B cell (primary cell): ENCODE data around the gene CARD10. TPM values are rescaled to one million over a fixed set of nuclear protein-coding genes. Genes with fewer than 3 reads are reported as not detected.

Experiments used
- ATAC-seq: fragments of 200-7000 bp; cut with Tn5 transposase; one replicate; pipeline ENCODE4 v1.10.0; 2021; ENCODE audit warnings: low read depth, mild to moderate bottlenecking, moderate number of reproducible peaks, moderate library complexity
- CTCF ChIA-PET: fragments of 350-600 bp; sonication (Branson Sonifier 250); formaldehyde crosslinking; loops from one replicate; lab custom pipeline; 2021; ENCODE audit warnings: antibody characterized with exemption, inconsistent platforms; lab: Charles Lee
- POLR2A ChIA-PET: fragments of 350-600 bp; sonication (Branson Sonifier 250); formaldehyde crosslinking; loops from one replicate; lab custom pipeline; 2021; ENCODE audit warnings: antibody characterized with exemption; lab: Charles Lee
- DNase-seq: peaks from one replicate; pipeline ENCODE4 v3.0.0; 2013
- H2AFZ ChIP-seq: 2 replicates; pipeline ENCODE4 v1.6.1; 2012; ENCODE audit warnings: mild to moderate bottlenecking, low read depth, low read length; ENCODE audit not compliant: insufficient read depth, poor library complexity, severe bottlenecking
- H3K27ac ChIP-seq, 2 donors: 1 replicate in 1 of 2; 2 replicates in 1 of 2; pipeline ENCODE4 v1.5.1; 2012 to 2013; ENCODE audit warnings: low read length in 2 of 2, mild to moderate bottlenecking in 2 of 2, moderate library complexity in 1 of 2
- H3K27me3 ChIP-seq, 4 experiments: fragments of 200-600 bp in 1 of 4; sonication (generic) in 1 of 4; replicated peaks in 1 of 4; 1 replicate in 2 of 4; 2 replicates in 2 of 4; pipeline versions ENCODE4 v1.6.1 to v1.7.0; 2013 to 2016; ENCODE audit warnings: low read length in 3 of 4, mild to moderate bottlenecking in 2 of 4, mixed read lengths in 1 of 4, moderate library complexity in 1 of 4; ENCODE audit not compliant: insufficient read depth in 4 of 4, control insufficient read depth in 3 of 4; ENCODE audit errors: control extremely low read depth in 1 of 4
- H3K36me3 ChIP-seq, 2 experiments: replicated peaks in 1 of 2; 1 replicate in 1 of 2; 2 replicates in 1 of 2; pipeline versions ENCODE4 v1.6.1 to v1.7.1; 2013; ENCODE audit warnings: low read length in 1 of 2; ENCODE audit not compliant: insufficient read depth in 2 of 2, control insufficient read depth in 1 of 2; ENCODE audit errors: control extremely low read depth in 1 of 2, extremely low read depth in 1 of 2
- H3K4me1 ChIP-seq, 2 donors: fragments of 200-600 bp in 1 of 2; sonication (generic) in 1 of 2; 1 replicate in 1 of 2; 2 replicates in 1 of 2; pipeline versions ENCODE4 v1.5.1 to v1.6.1; 2013 to 2017; ENCODE audit warnings: low read length in 2 of 2; ENCODE audit not compliant: control insufficient read depth in 2 of 2, insufficient read depth in 2 of 2
- H3K4me2 ChIP-seq: replicated peaks from 2 replicates; pipeline ENCODE3; 2012; ENCODE audit warnings: mild to moderate bottlenecking, low read depth, low read length; ENCODE audit not compliant: poor library complexity, severe bottlenecking
- H3K4me3 ChIP-seq, 5 experiments: fragments of 200-600 bp in 1 of 5; sonication (generic) in 1 of 5; 1 replicate in 3 of 5; 2 replicates in 2 of 5; pipeline versions ENCODE4 v1.5.1 to v1.7.0; 2011 to 2016; ENCODE audit warnings: low read length in 4 of 5, mild to moderate bottlenecking in 4 of 5, low read depth in 2 of 5, control low read depth in 1 of 5, moderate library complexity in 1 of 5; ENCODE audit not compliant: insufficient read depth in 1 of 5; ENCODE audit errors: control extremely low read depth in 1 of 5, extremely low read depth in 1 of 5
- H3K79me2 ChIP-seq: fragments of 200-600 bp; sonication (generic); one replicate; pipeline ENCODE4 v1.6.0; 2016; ENCODE audit warnings: low read length; ENCODE audit not compliant: control insufficient read depth, insufficient read depth
- H3K9ac ChIP-seq: fragments of 200-600 bp; sonication (generic); 2 replicates; pipeline ENCODE4 v1.6.1; 2017; ENCODE audit warnings: mild to moderate bottlenecking, low read length, moderate library complexity
- H3K9me3 ChIP-seq, 3 donors: one replicate each; pipeline versions ENCODE4 v1.6.1 to v1.7.1; 2013; ENCODE audit warnings: low read length in 2 of 3; ENCODE audit not compliant: control insufficient read depth in 2 of 3, insufficient read depth in 1 of 3; ENCODE audit errors: control extremely low read depth in 1 of 3
- H4K20me1 ChIP-seq: 2 replicates; pipeline ENCODE4 v1.6.0; 2012; ENCODE audit warnings: mild to moderate bottlenecking, low read length; ENCODE audit not compliant: insufficient read depth, control insufficient read depth, poor library complexity, severe bottlenecking
- H3K27ac Mint-ChIP-seq: one replicate; pipeline ENCODE4 v1.8.0; 2021; ENCODE audit warnings: mixed read lengths
- H3K27me3 Mint-ChIP-seq: one replicate; pipeline ENCODE4 v1.8.0; 2021; ENCODE audit warnings: mixed read lengths
- H3K4me1 Mint-ChIP-seq: one replicate; pipeline ENCODE4 v1.8.0; 2021; ENCODE audit warnings: mixed read lengths
- H3K4me3 Mint-ChIP-seq: one replicate; pipeline ENCODE4 v1.8.0; 2021; ENCODE audit warnings: mixed read lengths
- H3K9me3 Mint-ChIP-seq: one replicate; pipeline ENCODE4 v1.8.0; 2022; ENCODE audit warnings: mixed read lengths; ENCODE audit not compliant: insufficient read depth
- CTCF ChIP-seq: fragments of 200-600 bp; IDR thresholded peaks from one replicate; pipeline ENCODE4 v1.8.0; 2022; ENCODE audit warnings: antibody characterized with exemption, mild to moderate bottlenecking
- EZH2 ChIP-seq: IDR thresholded peaks from 2 replicates; pipeline ENCODE4 v1.6.1; 2012; ENCODE audit warnings: borderline replicate concordance, low read depth, mild to moderate bottlenecking, moderate library complexity, low read length; ENCODE audit not compliant: insufficient read depth, poor library complexity, severe bottlenecking
- WGBS: methylation state at CpG from one replicate; pipeline ENCODE4 v1.1.5; 2013; ENCODE audit warnings: missing lambda C conversion rate; ENCODE audit not compliant: insufficient coverage; 5-methylcytosine and 5-hydroxymethylcytosine counted together
- intact Hi-C: fragments of 100-400 bp; cut with micrococcal nuclease; formaldehyde crosslinking; loops from one replicate; pipeline ENCODE4 v1.10.0; 2022
- polyA plus RNA-seq: library from polyadenylated mRNA; depleted of rRNA; stranded (reverse); fragments of >200 nt; gene quantifications from 2 replicates; pipeline ENCODE4 v1.2.3, GENCODE V29; 2012
- total RNA-seq, 2 donors: library from RNA; stranded (reverse); fragments of 120-200 nt in 1 of 2; gene quantifications; 1 replicate in 1 of 2; 2 replicates in 1 of 2; pipeline versions ENCODE4 v1.2.3 to v1.2.4, GENCODE V29; 2013 to 2022

CARD10 gene
- total and polyA plus RNA-seq, 2 donors (not counting 1 experiment from before 2014, with no cell fraction given), result not detected

GRCh38 chr22:37503183-37503683 is 16.0 kb downstream of the CARD10 start:
- Mint-ChIP-seq H3K27ac (peak overlapping the region; percentile 34), H3K4me1 (no peaks in the 10 kb centered on the region), H3K27me3 (peaks cover 19% of the 10 kb centered on the region), H3K9me3 (no peaks in the 10 kb centered on the region), H3K4me3 (no peak overlapping the region)
- CTCF ChIA-PET, result interaction anchor here (1.0 kb wide), 1 partner anchor 30 kb away, joined by 3 read pairs; no protein-coding TSS in a partner anchor
- no peak overlapping the region for H3K27ac ChIP-seq
- H2AFZ ChIP-seq, result no peak overlapping the region
- ATAC-seq (no peak), DNase-seq (no peak)
- H3K4me2 ChIP-seq, result no peak overlapping the region
- no peaks in the 10 kb centered on the region for H4K20me1 ChIP-seq
- WGBS, result 100% methylated on average over 2 of the region's 3 CpGs
- intact Hi-C loops, result no loop called here
- TF ChIP-seq CTCF (no peak), EZH2 (no peak)
- H3K79me2 ChIP-seq, result no peaks in the 10 kb centered on the region
- H3K9ac ChIP-seq, result no peak overlapping the region
- POLR2A ChIA-PET, result no interaction called here
- H3K9me3 ChIP-seq, result no peaks in the 10 kb centered on the region
- H3K4me1 ChIP-seq, result peaks cover 0 to 4% of the 10 kb centered on the region in 2 donors
- H3K27me3 ChIP-seq, result peaks cover 0 to 23% (median 1%) of the 10 kb centered on the region in 4 experiments
- no peaks in the 10 kb centered on the region for H3K36me3 ChIP-seq
- no peak overlapping the region for H3K4me3 ChIP-seq

GRCh38 chr22:37502342-37503182 is 16.7 kb downstream of the CARD10 start:
- H3K9me3 ChIP-seq, result no peaks in the 10 kb centered on the region
- no peaks in the 10 kb centered on the region for H4K20me1 ChIP-seq
- ChIA-PET POLR2A (no interaction called here), CTCF (interaction anchor here (0.9 to 1.0 kb wide), 3 partner anchors 28 to 30 kb away, joined by 3 read pairs; no protein-coding TSS in a partner anchor)
- no peak for ATAC-seq
- Mint-ChIP-seq H3K4me1 (no peaks in the 10 kb centered on the region), H3K9me3 (no peaks in the 10 kb centered on the region), H3K27ac (no peak overlapping the region), H3K27me3 (peaks cover 17% of the 10 kb centered on the region), H3K4me3 (no peak overlapping the region)
- H3K4me3 ChIP-seq, result no peak overlapping the region
- H3K4me1 ChIP-seq, result peaks cover 0 to 7% of the 10 kb centered on the region in 2 donors
- no peaks in the 10 kb centered on the region for H3K79me2 ChIP-seq
- peaks cover 0 to 28% (median 1%) of the 10 kb centered on the region in 4 experiments for H3K27me3 ChIP-seq
- peak overlapping the region; percentile 25 for H2AFZ ChIP-seq
- intact Hi-C loops, result no loop called here
- no peak overlapping the region for H3K27ac ChIP-seq
- H3K9ac ChIP-seq, result no peak overlapping the region
- DNase-seq, result no peak
- no peaks in the 10 kb centered on the region for H3K36me3 ChIP-seq
- no peak overlapping the region for H3K4me2 ChIP-seq
- TF ChIP-seq EZH2 (no peak), CTCF (no peak)
- 61% methylated on average over 13 of the region's 16 CpGs for WGBS
